HUES6 (cell line): ENCODE measurements around the gene GPR3.

Experiments used
- H3K27ac ChIP-seq: 2 replicates; pipeline ENCODE4 v1.7.0; 2013; ENCODE audit warnings: low read depth, mild to moderate bottlenecking, low read length, inconsistent platforms
- H3K27me3 ChIP-seq: 2 replicates; pipeline ENCODE4 v1.6.1; 2013; ENCODE audit warnings: low read length; ENCODE audit not compliant: control insufficient read depth, insufficient read depth
- H3K36me3 ChIP-seq: 2 replicates; pipeline ENCODE4 v1.6.1; 2013; ENCODE audit warnings: low read length; ENCODE audit not compliant: control insufficient read depth, insufficient read depth
- H3K4me1 ChIP-seq: 2 replicates; pipeline ENCODE4 v1.6.1; 2013; ENCODE audit warnings: low read length; ENCODE audit not compliant: control insufficient read depth, insufficient read depth
- H3K4me3 ChIP-seq: 2 replicates; pipeline ENCODE4 v1.5.1; 2013; ENCODE audit warnings: low read depth, low read length
- H3K9ac ChIP-seq: one replicate; pipeline ENCODE4 v1.6.1; 2013; ENCODE audit warnings: mild to moderate bottlenecking, low read length
- H3K9me3 ChIP-seq: 2 replicates; pipeline ENCODE4 v1.6.1; 2013; ENCODE audit warnings: low read depth, low read length; ENCODE audit not compliant: control insufficient read depth, insufficient read depth

Gene GPR3

DNA sequence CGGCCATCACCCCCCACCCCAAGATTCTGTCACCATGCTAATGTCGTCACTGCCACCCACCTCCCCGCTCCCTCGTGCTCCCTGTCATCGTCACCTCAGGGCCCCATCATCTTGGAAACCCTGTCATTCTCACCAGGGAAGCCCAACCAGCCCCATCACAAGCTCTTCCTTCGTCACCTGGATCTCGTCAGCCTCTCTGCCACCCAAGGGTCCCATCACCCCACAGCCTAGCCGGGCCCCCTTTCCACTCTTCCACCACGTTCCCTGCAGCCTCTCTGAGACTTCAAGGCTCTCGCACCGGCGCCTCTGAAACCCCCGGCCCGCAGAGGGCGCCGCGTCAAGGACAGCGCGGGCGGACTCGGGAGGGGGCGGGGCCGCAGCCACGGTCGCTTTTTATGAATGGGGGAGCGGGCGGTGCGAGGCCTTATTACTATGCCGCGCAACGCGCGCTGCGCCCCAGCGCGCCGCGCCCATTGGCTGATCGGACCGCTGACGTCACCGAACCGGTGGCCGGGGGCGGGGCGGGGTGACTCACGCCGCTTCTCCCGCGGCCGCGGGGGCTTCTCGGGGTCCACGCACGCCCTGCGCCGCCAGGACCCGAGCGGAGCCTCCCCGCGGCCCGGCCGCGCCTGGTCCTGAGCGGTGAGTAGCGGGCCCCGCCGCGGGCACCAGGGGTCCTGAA is at the start of gene GPR3:
Gene GPR3, plus strand, starts transcription at position 527 of the 682 bp plus-strand sequence. CDS start 1,177 bp downstream, outside the sequence.
- Histone ChIP-seq H3K36me3 (peaks cover 8% of the 10 kb centered on the region), H3K27me3 (no peaks in the 10 kb centered on the region), H3K9ac (peak within 1 kb of the TSS; percentile 74), H3K4me1 (peaks cover 19% of the 10 kb centered on the region), H3K9me3 (no peaks in the 10 kb centered on the region), H3K27ac (peak within 1 kb of the TSS; percentile 90; the same call in 1 of the 2 replicates), H3K4me3 (peak within 1 kb of the TSS; percentile 81)

GRCh38 chr1:27342778-27343638 is 49.4 kb upstream of the GPR3 start:
- Histone ChIP-seq H3K4me1 (peaks cover 48% of the 10 kb centered on the region), H3K9me3 (no peaks in the 10 kb centered on the region), H3K27ac (peak overlapping the region; percentile 24; the same call in 1 of the 2 replicates), H3K4me3 (peak overlapping the region; percentile 51), H3K27me3 (no peaks in the 10 kb centered on the region), H3K9ac (peak overlapping the region; percentile 33), H3K36me3 (peaks cover 4% of the 10 kb centered on the region; the same call in 1 of the 2 replicates)

DNA sequence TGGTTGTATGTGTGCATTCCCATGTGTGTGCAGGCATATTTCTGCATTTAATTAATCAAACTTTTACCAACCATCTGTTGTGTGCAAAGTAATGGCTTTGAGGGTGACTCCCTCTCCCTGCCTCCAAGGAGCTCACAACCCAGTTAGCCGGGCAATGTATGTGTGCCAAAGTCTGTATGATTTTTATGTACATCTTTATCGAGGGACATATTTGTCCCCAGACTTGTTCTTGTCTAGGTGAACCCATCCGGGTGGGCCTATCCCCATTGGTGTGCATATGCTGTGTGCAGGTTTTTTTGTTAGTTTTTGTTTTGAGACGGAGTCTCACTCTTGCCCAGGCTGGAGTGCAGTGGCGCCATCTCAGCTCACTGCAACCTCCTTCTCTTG is 48.8 kb upstream of the GPR3 start:
- peaks cover 4% of the 10 kb centered on the region; the same call in 1 of the 2 replicates for H3K36me3 ChIP-seq
- 0 out of 2 replicates have a peak overlapping the region, but pooled peaks have one; percentile 51 for H3K4me3 ChIP-seq
- no peak overlapping the region for H3K9ac ChIP-seq
- no peak overlapping the region for H3K27ac ChIP-seq
- H3K4me1 ChIP-seq: peaks cover 48% of the 10 kb centered on the region
- no peaks in the 10 kb centered on the region for H3K9me3 ChIP-seq
- no peaks in the 10 kb centered on the region for H3K27me3 ChIP-seq

DNA sequence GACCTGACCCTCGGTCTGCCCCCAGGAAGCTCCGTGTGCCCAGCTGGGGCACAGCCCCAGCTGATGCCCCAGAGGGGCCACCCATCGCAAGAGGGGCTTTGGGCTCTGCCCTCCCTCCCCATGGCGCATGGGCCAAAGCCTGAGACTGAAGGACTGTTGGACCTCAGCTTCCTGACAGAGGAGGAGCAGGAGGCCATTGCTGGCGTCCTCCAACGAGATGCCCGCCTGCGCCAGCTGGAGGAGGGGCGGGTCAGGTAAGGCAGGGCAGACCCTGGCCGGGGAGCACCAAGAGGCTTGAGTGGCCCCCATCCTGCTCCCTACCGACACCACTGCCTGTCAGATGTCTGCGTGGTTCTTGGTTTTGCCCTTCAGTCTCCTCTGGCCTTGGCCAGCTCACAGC is 47.1 kb upstream of the GPR3 start:
- Histone ChIP-seq H3K9me3 (no peaks in the 10 kb centered on the region), H3K27ac (no peak overlapping the region), H3K4me1 (peaks cover 46% of the 10 kb centered on the region), H3K4me3 (no peak overlapping the region), H3K36me3 (peaks cover 4% of the 10 kb centered on the region; the same call in 1 of the 2 replicates), H3K9ac (no peak overlapping the region), H3K27me3 (peaks cover 4% of the 10 kb centered on the region)

DNA sequence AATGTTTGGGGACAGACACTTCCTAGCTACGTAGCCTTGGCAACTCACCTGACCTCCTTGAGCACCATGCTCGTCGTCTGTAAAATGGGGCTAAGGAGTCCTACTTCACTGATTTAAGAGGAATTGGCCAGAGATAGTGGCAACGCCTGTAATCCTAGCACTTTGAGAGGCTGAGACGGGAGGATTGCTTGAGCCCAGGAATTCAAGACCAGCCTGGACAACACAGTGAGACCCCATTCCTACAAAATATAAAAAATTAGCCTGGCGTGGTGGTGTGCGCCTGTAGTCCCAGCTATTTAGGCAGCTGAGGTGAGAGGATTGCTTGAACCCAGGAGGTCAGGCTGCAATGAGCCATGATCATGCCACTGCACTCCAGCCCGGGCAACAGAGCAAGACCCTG is 46.1 kb upstream of the GPR3 start:
- H3K4me3 ChIP-seq: no peak overlapping the region
- peaks cover 47% of the 10 kb centered on the region for H3K4me1 ChIP-seq
- H3K36me3 ChIP-seq: peaks cover 4% of the 10 kb centered on the region; the same call in 1 of the 2 replicates
- H3K27me3 ChIP-seq: peaks cover 9% of the 10 kb centered on the region
- H3K9ac ChIP-seq: no peak overlapping the region
- H3K9me3 ChIP-seq: no peaks in the 10 kb centered on the region
- no peak overlapping the region for H3K27ac ChIP-seq

DNA sequence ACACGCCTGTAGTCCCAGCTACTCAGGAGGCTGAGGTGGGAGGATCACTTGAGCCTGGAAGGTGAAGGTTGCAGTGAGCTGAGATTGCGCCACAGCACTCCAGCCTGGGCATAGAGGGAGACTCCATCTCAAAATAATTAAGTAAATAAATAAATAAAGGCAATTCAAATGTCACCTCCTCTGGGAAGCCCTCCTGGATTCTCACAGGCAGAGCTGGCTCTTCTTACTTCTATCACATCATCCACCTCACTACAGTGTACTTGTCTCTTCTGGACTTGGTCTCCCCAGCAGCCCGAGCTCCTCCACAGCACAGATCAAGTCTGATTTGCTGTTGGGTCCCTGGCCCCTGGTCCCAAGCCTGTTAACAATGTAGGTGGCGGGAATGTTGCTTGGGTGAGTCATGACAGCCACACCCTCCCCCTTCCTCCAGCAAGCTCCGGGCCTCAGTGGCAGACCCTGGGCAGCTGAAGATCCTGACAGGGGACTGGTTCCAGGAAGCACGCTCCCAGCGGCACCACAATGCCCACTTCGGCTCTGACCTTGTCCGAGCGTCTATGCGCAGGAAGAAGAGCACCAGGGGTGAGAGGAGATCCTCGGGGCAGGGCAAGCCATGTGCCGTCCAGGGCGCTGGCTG is 45.3 kb upstream of the GPR3 start:
- H3K9me3 ChIP-seq: no peaks in the 10 kb centered on the region
- no peak overlapping the region for H3K9ac ChIP-seq
- peaks cover 4% of the 10 kb centered on the region; the same call in 1 of the 2 replicates for H3K36me3 ChIP-seq
- peaks cover 44% of the 10 kb centered on the region for H3K4me1 ChIP-seq
- H3K4me3 ChIP-seq: no peak overlapping the region
- H3K27me3 ChIP-seq: peaks cover 9% of the 10 kb centered on the region
- H3K27ac ChIP-seq: no peak overlapping the region

- Histone ChIP-seq H3K4me1 (peaks cover 28% of the 10 kb centered on the region), H3K27me3 (peaks cover 9% of the 10 kb centered on the region), H3K36me3 (peaks cover 4% of the 10 kb centered on the region; the same call in 1 of the 2 replicates), H3K4me3 (peak overlapping the region; percentile 58), H3K27ac (no peak overlapping the region), H3K9ac (no peak overlapping the region), H3K9me3 (no peaks in the 10 kb centered on the region)
These were observed 43.3 kb upstream of the GPR3 start for GRCh38 chr1:27348861-27349783.

DNA sequence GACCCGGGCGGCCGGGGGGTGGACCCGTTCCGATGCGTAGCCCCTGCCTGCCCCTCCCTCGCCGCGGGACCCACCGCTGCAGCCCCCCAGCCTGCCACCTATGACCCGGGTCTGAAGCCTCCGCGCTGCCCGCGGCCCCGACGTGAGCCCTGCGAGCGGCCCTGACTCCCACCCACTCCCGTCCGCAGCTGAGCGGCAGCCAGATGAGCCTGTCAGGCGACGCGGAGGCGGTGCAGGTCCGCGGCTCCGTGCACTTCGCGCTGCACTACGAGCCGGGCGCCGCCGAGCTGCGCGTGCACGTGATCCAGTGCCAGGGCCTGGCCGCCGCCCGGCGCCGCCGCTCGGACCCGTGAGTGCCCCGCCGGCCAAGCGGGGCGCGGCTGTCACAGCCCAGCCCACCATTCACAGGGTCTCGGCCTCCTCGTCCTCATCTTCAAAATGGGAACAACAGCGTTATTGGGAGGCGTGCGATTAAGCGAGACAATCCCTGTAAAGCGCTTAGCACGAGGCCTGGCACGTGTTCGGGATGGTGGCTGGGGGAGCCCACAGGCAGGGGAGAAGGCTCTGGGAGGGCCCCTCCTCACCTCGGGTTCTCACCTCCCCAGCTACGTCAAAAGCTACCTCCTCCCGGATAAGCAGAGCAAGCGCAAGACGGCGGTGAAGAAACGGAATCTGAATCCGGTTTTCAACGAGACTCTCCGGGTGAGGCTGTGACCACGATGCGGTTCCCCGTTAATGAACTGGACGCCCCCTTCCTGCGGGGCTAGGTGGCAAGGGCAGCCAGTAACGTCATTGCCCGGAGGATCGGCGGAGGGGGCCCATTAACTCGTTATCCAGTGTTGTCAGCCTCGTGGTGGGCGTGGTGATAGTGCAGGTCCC is 42.4 kb upstream of the GPR3 start:
- Histone ChIP-seq H3K27ac (no peak overlapping the region), H3K36me3 (peaks cover 4% of the 10 kb centered on the region; the same call in 1 of the 2 replicates), H3K4me1 (peaks cover 28% of the 10 kb centered on the region), H3K9me3 (no peaks in the 10 kb centered on the region), H3K4me3 (peak overlapping the region; percentile 58), H3K9ac (peak overlapping the region; percentile 15), H3K27me3 (peaks cover 9% of the 10 kb centered on the region)

DNA sequence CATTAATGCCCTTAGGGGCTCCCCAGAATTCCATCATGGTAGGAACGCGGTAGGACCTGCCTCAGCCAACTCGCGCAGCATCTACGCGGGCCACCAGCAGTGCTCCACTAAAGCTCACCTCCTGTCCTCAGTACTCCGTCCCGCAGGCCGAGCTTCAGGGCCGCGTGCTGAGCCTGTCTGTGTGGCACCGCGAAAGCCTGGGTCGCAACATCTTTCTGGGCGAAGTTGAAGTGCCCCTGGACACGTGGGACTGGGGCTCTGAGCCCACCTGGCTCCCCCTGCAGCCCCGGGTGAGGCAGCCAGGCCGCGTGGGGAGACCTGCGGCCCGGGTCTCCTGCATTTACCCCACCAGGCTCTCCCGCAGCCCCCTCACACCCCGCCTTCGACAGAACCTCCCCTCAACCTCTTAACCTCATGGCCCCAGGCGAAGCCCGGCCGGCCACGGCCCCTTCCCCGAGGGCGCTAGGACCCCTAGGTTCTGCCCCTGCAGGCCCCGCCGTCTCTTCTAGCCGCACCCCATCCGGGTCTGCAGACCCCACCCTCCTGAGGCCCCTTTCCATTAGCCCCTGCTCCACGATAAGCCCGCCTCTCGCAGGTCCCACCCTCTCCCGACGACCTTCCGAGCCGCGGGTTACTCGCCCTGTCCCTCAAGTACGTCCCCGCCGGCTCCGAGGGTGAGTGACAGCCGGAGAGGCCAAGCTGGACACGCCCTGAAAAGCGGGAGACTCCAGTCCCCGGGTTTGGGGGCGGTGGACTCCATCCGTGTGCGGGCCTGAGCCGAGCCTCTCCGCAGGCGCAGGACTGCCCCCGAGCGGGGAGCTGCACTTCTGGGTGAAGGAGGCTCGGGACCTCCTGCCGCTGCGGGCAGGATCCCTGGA is 41.5 kb upstream of the GPR3 start:
- H3K27ac ChIP-seq: no peak overlapping the region
- peaks cover 9% of the 10 kb centered on the region for H3K36me3 ChIP-seq
- H3K4me3 ChIP-seq: peak overlapping the region; percentile 58
- H3K9ac ChIP-seq: peak overlapping the region; percentile 29
- H3K4me1 ChIP-seq: peaks cover 28% of the 10 kb centered on the region
- no peaks in the 10 kb centered on the region for H3K9me3 ChIP-seq
- peaks cover 9% of the 10 kb centered on the region for H3K27me3 ChIP-seq
